HepG2 (cell line): ENCODE results near the gene YY1AP1. TPM values are rescaled to one million over a fixed set of nuclear protein-coding genes. Genes with fewer than 3 reads are reported as not detected.
A peak's percentile ranks its signal among the peaks of the same experiment; 100 is the strongest.

Experiments used
- ERF ChIP-seq: IDR thresholded peaks from 2 replicates; pipeline ENCODE4 v1.6.1; 2018; ENCODE audit warnings: missing biosample characterization, missing genetic modification reagents
- GATAD1 ChIP-seq: IDR thresholded peaks from 2 replicates; pipeline ENCODE4 v1.6.1; 2016; ENCODE audit warnings: missing genetic modification reagents, missing compliant biosample characterization
- GFI1 ChIP-seq: sonication (generic); formaldehyde crosslinking; IDR thresholded peaks from 2 replicates; pipeline ENCODE4 v1.5.0; 2020; ENCODE audit warnings: missing genetic modification reagents, mild to moderate bottlenecking, borderline replicate concordance
- HNRNPLL ChIP-seq: fragments of 200-400 bp; formaldehyde crosslinking; IDR thresholded peaks from 2 replicates; pipeline ENCODE4 v1.6.1; 2017; ENCODE audit warnings: mild to moderate bottlenecking, low read depth, low read length; ENCODE audit not compliant: poor library complexity, severe bottlenecking
- KAT8 ChIP-seq: IDR thresholded peaks from 2 replicates; pipeline ENCODE4 v1.6.1; 2016; ENCODE audit warnings: missing genetic modification reagents, missing compliant biosample characterization
- KDM4B ChIP-seq: sonication (generic); formaldehyde crosslinking; IDR thresholded peaks from 2 replicates; pipeline ENCODE4 v1.4.0; 2020; ENCODE audit warnings: missing genetic modification reagents
- YEATS4 ChIP-seq: sonication (generic); formaldehyde crosslinking; IDR thresholded peaks from 2 replicates; pipeline ENCODE4 v1.4.0; 2020; ENCODE audit warnings: missing genetic modification reagents, borderline replicate concordance
- ZNF143 ChIP-seq: sonication (generic); formaldehyde crosslinking; IDR thresholded peaks from 2 replicates; pipeline ENCODE4 v1.4.0; 2020; ENCODE audit warnings: missing genetic modification reagents
- ZNF296 ChIP-seq: sonication (generic); formaldehyde crosslinking; conservative IDR thresholded peaks from 2 replicates; pipeline ENCODE4 v1.5.0; 2020; ENCODE audit warnings: mild to moderate bottlenecking, missing genetic modification reagents
- ZNF350 ChIP-seq: sonication (generic); formaldehyde crosslinking; IDR thresholded peaks from 2 replicates; pipeline ENCODE4 v1.4.0; 2020; ENCODE audit warnings: mild to moderate bottlenecking, low read depth, missing genetic modification reagents, borderline replicate concordance
- ZNF839 ChIP-seq: sonication (generic); formaldehyde crosslinking; IDR thresholded peaks from 2 replicates; pipeline ENCODE4 v1.4.0; 2020; ENCODE audit warnings: missing genetic modification reagents, mild to moderate bottlenecking, borderline replicate concordance
- ZNF879 ChIP-seq: sonication (generic); formaldehyde crosslinking; IDR thresholded peaks from 2 replicates; pipeline ENCODE4 v1.8.1; 2023; ENCODE audit warnings: missing genetic modification reagents
- polyA plus RNA-seq, 8 experiments: library from polyadenylated mRNA; depleted of rRNA in 3 of 8; stranded (reverse) in 7 of 8; unstranded in 1 of 8; fragments of >200 nt; fragmentation: Illumina TruSeq in 4 of 8; extraction: Trizol in 4 of 8; gene quantifications; 2 replicates each; pipeline versions ENCODE4 v1.2.1 to v1.2.3, GENCODE V29; 2011 to 2016; ENCODE audit warnings: low read depth in 4 of 8, missing spikeins in 1 of 8, mixed read lengths in 1 of 8; ENCODE audit not compliant: insufficient read depth in 1 of 8
- total RNA-seq, 5 experiments: library from RNA; depleted of rRNA; stranded (reverse); fragments of >200 nt; fragmentation: Illumina TruSeq; extraction: Trizol; gene quantifications; 2 replicates each; pipeline ENCODE4 v1.2.3, GENCODE V29; 2016; ENCODE audit warnings: low read depth in 1 of 5
- TF ChIP-seq, protein P1 (sequence below): IDR thresholded peaks from 2 replicates; pipeline ENCODE4 v1.6.1; 2016; ENCODE audit warnings: control low read depth
- TF ChIP-seq, protein P2 (sequence below): sonication (generic); formaldehyde crosslinking; IDR thresholded peaks from 2 replicates; pipeline ENCODE4 v1.9.0; 2021; ENCODE audit warnings: missing genetic modification reagents, borderline replicate concordance
- TF ChIP-seq, protein P3 (sequence below): IDR thresholded peaks from 2 replicates; pipeline ENCODE4 v1.6.1; 2016; ENCODE audit warnings: mild to moderate bottlenecking
- TF ChIP-seq, protein P4 (sequence below): sonication (generic); formaldehyde crosslinking; IDR thresholded peaks from 2 replicates; pipeline ENCODE4 v1.5.0; 2020; ENCODE audit warnings: mild to moderate bottlenecking, missing genetic modification reagents, borderline replicate concordance
- TF ChIP-seq, protein P5 (sequence below): sonication (generic); formaldehyde crosslinking; IDR thresholded peaks from 2 replicates; pipeline ENCODE4 v1.5.0; 2020; ENCODE audit warnings: missing genetic modification reagents
- TF ChIP-seq, protein P6 (sequence below): sonication (generic); formaldehyde crosslinking; conservative IDR thresholded peaks from 2 replicates; pipeline ENCODE4 v1.4.0; 2020; ENCODE audit warnings: missing genetic modification reagents
- TF ChIP-seq, protein P7 (sequence below): sonication (generic); formaldehyde crosslinking; IDR thresholded peaks from 2 replicates; pipeline ENCODE4 v1.4.0; 2020; ENCODE audit warnings: missing genetic modification reagents, borderline replicate concordance

The YY1AP1 gene
- total and polyA plus RNA-seq, 2 of the 13 experiments (the other 11 are each of a cell fraction or from before 2014, with no cell fraction given): 28.5 to 69.4 TPM

DNA sequence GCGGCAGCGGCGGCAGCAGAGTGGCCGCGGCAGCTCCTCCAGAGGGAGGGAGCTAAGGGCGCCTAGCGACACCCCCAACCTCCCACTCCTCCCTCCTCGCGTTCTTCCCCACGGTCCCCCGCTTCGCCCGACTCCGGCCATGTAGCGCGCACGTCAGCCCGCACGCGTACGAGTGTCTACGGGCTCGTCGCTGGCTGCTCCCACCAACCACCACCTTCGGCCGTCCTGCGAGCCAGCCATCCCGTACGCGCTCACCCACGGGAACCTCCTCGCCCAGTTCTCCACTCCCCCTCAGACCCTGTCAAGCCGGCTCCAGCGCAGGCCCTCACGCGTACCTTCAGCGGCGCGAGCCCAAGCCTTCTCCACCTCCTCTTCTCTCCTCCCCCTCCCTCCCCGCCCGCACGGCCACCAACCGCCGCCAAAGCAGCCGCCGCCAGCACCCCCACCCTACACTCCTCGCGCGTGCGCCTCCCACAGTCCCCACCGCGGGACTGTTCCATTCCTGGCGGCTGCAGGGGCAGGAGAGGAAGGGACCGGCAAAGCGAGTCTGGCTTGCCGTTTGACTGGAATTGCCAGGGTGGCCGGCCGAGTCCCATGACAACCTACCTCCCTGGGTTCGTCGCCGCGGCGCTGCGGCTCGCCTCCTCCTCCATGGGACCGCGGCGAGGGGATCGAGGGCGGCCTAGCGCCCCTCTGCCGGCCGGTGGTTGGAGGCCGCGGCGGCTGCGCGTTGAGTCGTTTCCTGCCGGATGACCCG, at the start of gene YY1AP1 (continued):
- TF ChIP-seq, protein P1, sequence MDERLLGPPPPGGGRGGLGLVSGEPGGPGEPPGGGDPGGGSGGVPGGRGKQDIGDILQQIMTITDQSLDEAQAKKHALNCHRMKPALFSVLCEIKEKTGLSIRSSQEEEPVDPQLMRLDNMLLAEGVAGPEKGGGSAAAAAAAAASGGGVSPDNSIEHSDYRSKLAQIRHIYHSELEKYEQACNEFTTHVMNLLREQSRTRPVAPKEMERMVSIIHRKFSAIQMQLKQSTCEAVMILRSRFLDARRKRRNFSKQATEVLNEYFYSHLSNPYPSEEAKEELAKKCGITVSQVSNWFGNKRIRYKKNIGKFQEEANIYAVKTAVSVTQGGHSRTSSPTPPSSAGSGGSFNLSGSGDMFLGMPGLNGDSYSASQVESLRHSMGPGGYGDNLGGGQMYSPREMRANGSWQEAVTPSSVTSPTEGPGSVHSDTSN (CRISPR knock-in tag): no peak; the same call in 1 of the 2 replicates
- peak; percentile 45; the same call in 1 of the 2 replicates for TF ChIP-seq YEATS4 (CRISPR knock-in tag)
- peak; percentile 86 for TF ChIP-seq KAT8 (CRISPR knock-in tag)
- TF ChIP-seq, protein P2, sequence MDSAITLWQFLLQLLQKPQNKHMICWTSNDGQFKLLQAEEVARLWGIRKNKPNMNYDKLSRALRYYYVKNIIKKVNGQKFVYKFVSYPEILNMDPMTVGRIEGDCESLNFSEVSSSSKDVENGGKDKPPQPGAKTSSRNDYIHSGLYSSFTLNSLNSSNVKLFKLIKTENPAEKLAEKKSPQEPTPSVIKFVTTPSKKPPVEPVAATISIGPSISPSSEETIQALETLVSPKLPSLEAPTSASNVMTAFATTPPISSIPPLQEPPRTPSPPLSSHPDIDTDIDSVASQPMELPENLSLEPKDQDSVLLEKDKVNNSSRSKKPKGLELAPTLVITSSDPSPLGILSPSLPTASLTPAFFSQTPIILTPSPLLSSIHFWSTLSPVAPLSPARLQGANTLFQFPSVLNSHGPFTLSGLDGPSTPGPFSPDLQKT (CRISPR knock-in tag): no peak
- TF ChIP-seq, protein P3, sequence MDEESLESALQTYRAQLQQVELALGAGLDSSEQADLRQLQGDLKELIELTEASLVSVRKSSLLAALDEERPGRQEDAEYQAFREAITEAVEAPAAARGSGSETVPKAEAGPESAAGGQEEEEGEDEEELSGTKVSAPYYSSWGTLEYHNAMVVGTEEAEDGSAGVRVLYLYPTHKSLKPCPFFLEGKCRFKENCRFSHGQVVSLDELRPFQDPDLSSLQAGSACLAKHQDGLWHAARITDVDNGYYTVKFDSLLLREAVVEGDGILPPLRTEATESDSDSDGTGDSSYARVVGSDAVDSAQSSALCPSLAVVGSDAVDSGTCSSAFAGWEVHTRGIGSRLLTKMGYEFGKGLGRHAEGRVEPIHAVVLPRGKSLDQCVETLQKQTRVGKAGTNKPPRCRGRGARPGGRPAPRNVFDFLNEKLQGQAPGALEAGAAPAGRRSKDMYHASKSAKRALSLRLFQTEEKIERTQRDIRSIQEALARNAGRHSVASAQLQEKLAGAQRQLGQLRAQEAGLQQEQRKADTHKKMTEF (CRISPR knock-in tag): peak; percentile 74
- TF ChIP-seq ZNF296: peak; percentile 81; the same call in 1 of the 2 replicates
- TF ChIP-seq, protein P4, sequence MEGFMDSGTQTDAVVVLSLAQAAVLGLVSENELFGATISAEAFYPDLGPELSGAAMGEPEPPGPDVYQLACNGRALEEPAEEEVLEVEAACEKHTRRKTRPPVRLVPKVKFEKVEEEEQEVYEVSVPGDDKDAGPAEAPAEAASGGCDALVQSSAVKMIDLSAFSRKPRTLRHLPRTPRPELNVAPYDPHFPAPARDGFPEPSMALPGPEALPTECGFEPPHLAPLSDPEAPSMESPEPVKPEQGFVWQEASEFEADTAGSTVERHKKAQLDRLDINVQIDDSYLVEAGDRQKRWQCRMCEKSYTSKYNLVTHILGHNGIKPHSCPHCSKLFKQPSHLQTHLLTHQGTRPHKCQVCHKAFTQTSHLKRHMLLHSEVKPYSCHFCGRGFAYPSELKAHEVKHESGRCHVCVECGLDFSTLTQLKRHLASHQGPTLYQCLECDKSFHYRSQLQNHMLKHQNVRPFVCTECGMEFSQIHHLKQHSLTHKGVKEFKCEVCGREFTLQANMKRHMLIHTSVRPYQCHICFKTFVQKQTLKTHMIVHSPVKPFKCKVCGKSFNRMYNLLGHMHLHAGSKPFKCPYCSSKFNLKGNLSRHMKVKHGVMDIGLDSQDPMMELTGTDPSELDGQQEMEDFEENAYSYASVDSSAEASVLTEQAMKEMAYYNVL (CRISPR knock-in tag): peak; percentile 48; the same call in 1 of the 2 replicates
- peak; percentile 33 for TF ChIP-seq HNRNPLL
- TF ChIP-seq, protein P5, sequence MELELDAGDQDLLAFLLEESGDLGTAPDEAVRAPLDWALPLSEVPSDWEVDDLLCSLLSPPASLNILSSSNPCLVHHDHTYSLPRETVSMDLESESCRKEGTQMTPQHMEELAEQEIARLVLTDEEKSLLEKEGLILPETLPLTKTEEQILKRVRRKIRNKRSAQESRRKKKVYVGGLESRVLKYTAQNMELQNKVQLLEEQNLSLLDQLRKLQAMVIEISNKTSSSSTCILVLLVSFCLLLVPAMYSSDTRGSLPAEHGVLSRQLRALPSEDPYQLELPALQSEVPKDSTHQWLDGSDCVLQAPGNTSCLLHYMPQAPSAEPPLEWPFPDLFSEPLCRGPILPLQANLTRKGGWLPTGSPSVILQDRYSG: no peak
- TF ChIP-seq KDM4B: peak; percentile 26; the same call in 1 of the 2 replicates
- peak; percentile 66; the same call in 1 of the 2 replicates for TF ChIP-seq ZNF143 (CRISPR knock-in tag)
- TF ChIP-seq ZNF350 (CRISPR knock-in tag): peak; percentile 81
- TF ChIP-seq ZNF879 (CRISPR knock-in tag): peak; percentile 2; the same call in 1 of the 2 replicates
- TF ChIP-seq ERF: peak; percentile 75; the same call in 1 of the 2 replicates
- TF ChIP-seq GFI1 (CRISPR knock-in tag): peak; percentile 48
- TF ChIP-seq, protein P6, sequence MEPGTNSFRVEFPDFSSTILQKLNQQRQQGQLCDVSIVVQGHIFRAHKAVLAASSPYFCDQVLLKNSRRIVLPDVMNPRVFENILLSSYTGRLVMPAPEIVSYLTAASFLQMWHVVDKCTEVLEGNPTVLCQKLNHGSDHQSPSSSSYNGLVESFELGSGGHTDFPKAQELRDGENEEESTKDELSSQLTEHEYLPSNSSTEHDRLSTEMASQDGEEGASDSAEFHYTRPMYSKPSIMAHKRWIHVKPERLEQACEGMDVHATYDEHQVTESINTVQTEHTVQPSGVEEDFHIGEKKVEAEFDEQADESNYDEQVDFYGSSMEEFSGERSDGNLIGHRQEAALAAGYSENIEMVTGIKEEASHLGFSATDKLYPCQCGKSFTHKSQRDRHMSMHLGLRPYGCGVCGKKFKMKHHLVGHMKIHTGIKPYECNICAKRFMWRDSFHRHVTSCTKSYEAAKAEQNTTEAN (CRISPR knock-in tag): no peak; the same call in 1 of the 2 replicates
- TF ChIP-seq ZNF839 (CRISPR knock-in tag): 0 out of 2 replicates have a peak, but pooled peaks have one; percentile 24
- TF ChIP-seq GATAD1: peak; percentile 83
- TF ChIP-seq, protein P7, sequence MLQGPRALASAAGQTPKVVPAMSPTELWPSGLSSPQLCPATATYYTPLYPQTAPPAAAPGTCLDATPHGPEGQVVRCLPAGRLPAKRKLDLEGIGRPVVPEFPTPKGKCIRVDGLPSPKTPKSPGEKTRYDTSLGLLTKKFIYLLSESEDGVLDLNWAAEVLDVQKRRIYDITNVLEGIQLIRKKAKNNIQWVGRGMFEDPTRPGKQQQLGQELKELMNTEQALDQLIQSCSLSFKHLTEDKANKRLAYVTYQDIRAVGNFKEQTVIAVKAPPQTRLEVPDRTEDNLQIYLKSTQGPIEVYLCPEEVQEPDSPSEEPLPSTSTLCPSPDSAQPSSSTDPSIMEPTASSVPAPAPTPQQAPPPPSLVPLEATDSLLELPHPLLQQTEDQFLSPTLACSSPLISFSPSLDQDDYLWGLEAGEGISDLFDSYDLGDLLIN: no peak
